Activated CD8-positive, alpha-beta memory T cell treated with anti-CD3 and anti-CD28 coated beads for 4 hours (primary cell): ENCODE measurements around the gene ERLEC1.
"Not testable (repeated sequence)": the region's sequence is repeated elsewhere in the genome, so short reads cannot be mapped to it uniquely, and the experiment has no call there.

Experiments
- DNase-seq, 2 donors: peaks; one replicate each; pipeline ENCODE4 v3.0.0-alpha.2; 2020; ENCODE audit warnings: low read depth in 2 of 2

Gene ERLEC1

GRCh38 chr2:53782676-53783075, 4.2 kb upstream of the ERLEC1 start:
- no peak for DNase-seq

GRCh38 chr2:53784436-53784835, 2.4 kb upstream of the ERLEC1 start:
- no peak for DNase-seq

GRCh38 chr2:53785366-53785765, 1.5 kb upstream of the ERLEC1 start:
- DNase-seq, result no peak

GRCh38 chr2:53786352-53786704, 516 bp upstream of the ERLEC1 start:
- DNase-seq, result peak in 1 of 2 donors; percentile 7

GRCh38 chr2:53787614-53788289, 908 bp downstream of the ERLEC1 start:
- no peak for DNase-seq

- no peak for DNase-seq
These were observed 6.4 kb downstream of the ERLEC1 start for GRCh38 chr2:53793261-53793660.

- DNase-seq, result no peak
These were observed 7.0 kb downstream of the ERLEC1 start for GRCh38 chr2:53793821-53794220.

GRCh38 chr2:53801547-53801946, 14.7 kb downstream of the ERLEC1 start:
- DNase-seq, result no peak

- no peak for DNase-seq
These were observed 15.8 kb downstream of the ERLEC1 start for GRCh38 chr2:53802617-53803151.

GRCh38 chr2:53811601-53812000, 24.8 kb downstream of the ERLEC1 start:
- DNase-seq, result no peak

- DNase-seq, result no peak
These were observed 26.3 kb downstream of the ERLEC1 start for GRCh38 chr2:53813151-53813550.

- DNase-seq, result no peak
These were observed 32.1 kb downstream of the ERLEC1 start for GRCh38 chr2:53818854-53819435.

GRCh38 chr2:53819634-53820033, 32.8 kb downstream of the ERLEC1 start:
- no peak for DNase-seq

GRCh38 chr2:53820048-53820447, 33.2 kb downstream of the ERLEC1 start:
- DNase-seq, result no peak

GRCh38 chr2:53820711-53821110, 33.9 kb downstream of the ERLEC1 start:
- no peak for DNase-seq

- DNase-seq, result no peak
These were observed 35.0 kb downstream of the ERLEC1 start for GRCh38 chr2:53821810-53822209.

GRCh38 chr2:53823639-53824038, 36.8 kb downstream of the ERLEC1 start:
- not testable (repeated sequence) for DNase-seq

- no peak for DNase-seq
These were observed 39.2 kb downstream of the ERLEC1 start for GRCh38 chr2:53826030-53826410.

- no peak for DNase-seq
These were observed 39.9 kb downstream of the ERLEC1 start for GRCh38 chr2:53826587-53827397.

GRCh38 chr2:53827398-53828175, 40.7 kb downstream of the ERLEC1 start:
- no peak for DNase-seq

GRCh38 chr2:53828331-53828730, 41.5 kb downstream of the ERLEC1 start:
- no peak for DNase-seq
